HG03060 (cell line): ENCODE results near the gene PAX7.
"Not testable (repeated sequence)": the region's sequence is repeated elsewhere in the genome, so short reads cannot be mapped to it uniquely, and the experiment has no call there.

Source experiments
- ATAC-seq: cut with Tn5 transposase; IDR thresholded peaks from one replicate; pipeline ENCODE4 v1.9.1; 2021; ENCODE audit warnings: low read depth, moderate number of reproducible peaks; ENCODE audit not compliant: unreplicated experiment

PAX7 gene

GRCh38 chr1:18724801-18725200 lies 94.2 kb downstream of the PAX7 start:
- ATAC-seq = no peak

GRCh38 chr1:18725231-18725895 lies 94.7 kb downstream of the PAX7 start:
- ATAC-seq = no peak

GRCh38 chr1:18726368-18726767 lies 95.7 kb downstream of the PAX7 start:
- ATAC-seq = no peak

- ATAC-seq = no peak
Measured at GRCh38 chr1:18727956-18728355, 97.3 kb downstream of the PAX7 start.

- ATAC-seq = no peak
Measured at GRCh38 chr1:18730321-18730720, 99.7 kb downstream of the PAX7 start.

GRCh38 chr1:18731148-18731547 lies 100.5 kb downstream of the PAX7 start:
- no peak for ATAC-seq

- ATAC-seq = no peak
Measured at GRCh38 chr1:18731591-18732235, 101.1 kb downstream of the PAX7 start.

- no peak for ATAC-seq
Measured at GRCh38 chr1:18732686-18733085, 102.0 kb downstream of the PAX7 start.

- ATAC-seq = no peak
Measured at GRCh38 chr1:18734001-18734400, 103.4 kb downstream of the PAX7 start.

- ATAC-seq = no peak
Measured at GRCh38 chr1:18734461-18735223, 104.0 kb downstream of the PAX7 start.

- no peak for ATAC-seq
Measured at GRCh38 chr1:18735224-18735997, 104.8 kb downstream of the PAX7 start.

GRCh38 chr1:18736958-18737357 lies 106.3 kb downstream of the PAX7 start:
- ATAC-seq = no peak

GRCh38 chr1:18738126-18738525 lies 107.5 kb downstream of the PAX7 start:
- ATAC-seq = no peak

GRCh38 chr1:18738617-18739016 lies 108.0 kb downstream of the PAX7 start:
- no peak for ATAC-seq

GRCh38 chr1:18739408-18739807 lies 108.8 kb downstream of the PAX7 start:
- ATAC-seq = no peak

- no peak for ATAC-seq
Measured at GRCh38 chr1:18739897-18740296, 109.3 kb downstream of the PAX7 start.

- no peak for ATAC-seq
Measured at GRCh38 chr1:18740617-18741016, 110.0 kb downstream of the PAX7 start.

GRCh38 chr1:18743233-18743632 lies 112.6 kb downstream of the PAX7 start:
- ATAC-seq = no peak

- not testable (repeated sequence) for ATAC-seq
Measured at GRCh38 chr1:18744381-18744780, 113.7 kb downstream of the PAX7 start.

- no peak for ATAC-seq
Measured at GRCh38 chr1:18746981-18747380, 116.3 kb downstream of the PAX7 start.

GRCh38 chr1:18747671-18748070 lies 117.0 kb downstream of the PAX7 start:
- no peak for ATAC-seq
